Mesenchymal stem cell (in vitro differentiated cells and primary cell): Measurements from ENCODE around the gene AP4B1.

Source experiments
- DNase-seq: peaks from one replicate; pipeline ENCODE4 v3.0.0-alpha.2; 2013
- H2AFZ ChIP-seq: one replicate; pipeline ENCODE4 v1.6.1; 2013; ENCODE audit warnings: low read depth, mild to moderate bottlenecking, control low read depth, inconsistent platforms, low read length, moderate library complexity
- H2AK5ac ChIP-seq: 2 replicates; pipeline ENCODE4 v1.6.1; 2013; ENCODE audit warnings: low read length, moderate library complexity, mild to moderate bottlenecking, inconsistent platforms; ENCODE audit not compliant: severe bottlenecking
- H2BK120ac ChIP-seq: one replicate; pipeline ENCODE4 v1.6.1; 2013; ENCODE audit warnings: low read depth, mild to moderate bottlenecking, inconsistent platforms, low read length, moderate library complexity
- H2BK12ac ChIP-seq, 2 experiments: one replicate each; pipeline ENCODE4 v1.6.1; 2013; ENCODE audit warnings: inconsistent platforms in 2 of 2, low read length in 2 of 2, mild to moderate bottlenecking in 2 of 2, moderate library complexity in 2 of 2, control low read depth in 1 of 2
- H2BK15ac ChIP-seq: one replicate; pipeline ENCODE4 v1.6.1; 2013; ENCODE audit warnings: mild to moderate bottlenecking, low read depth, inconsistent platforms; ENCODE audit not compliant: poor library complexity, severe bottlenecking
- H2BK5ac ChIP-seq: 2 replicates; pipeline ENCODE4 v1.6.1; 2013; ENCODE audit warnings: low read depth, mild to moderate bottlenecking, low read length, control low read depth, inconsistent platforms; ENCODE audit not compliant: poor library complexity, severe bottlenecking
- H3K14ac ChIP-seq, 2 experiments: one replicate each; pipeline ENCODE4 v1.6.1; 2013; ENCODE audit warnings: inconsistent platforms in 2 of 2, low read length in 2 of 2, control low read depth in 1 of 2, mild to moderate bottlenecking in 1 of 2, moderate library complexity in 1 of 2
- H3K18ac ChIP-seq, 2 experiments: one replicate each; pipeline ENCODE4 v1.6.1; 2013; ENCODE audit warnings: inconsistent platforms in 2 of 2, low read length in 2 of 2, control low read depth in 1 of 2, low read depth in 1 of 2, mild to moderate bottlenecking in 1 of 2
- H3K23ac ChIP-seq, 2 experiments: one replicate each; pipeline ENCODE4 v1.6.1; 2013; ENCODE audit warnings: inconsistent platforms in 2 of 2, low read length in 2 of 2, mild to moderate bottlenecking in 2 of 2, moderate library complexity in 2 of 2, control low read depth in 1 of 2
- H3K27ac ChIP-seq: 2 replicates; pipeline ENCODE4 v1.5.1; 2013; ENCODE audit warnings: mild to moderate bottlenecking, moderate library complexity, low read length, control low read depth, inconsistent platforms; ENCODE audit not compliant: poor library complexity, severe bottlenecking
- H3K27me3 ChIP-seq, 2 experiments: 2 replicates each; pipeline versions ENCODE4 v1.6.1 to v1.7.0; 2013; ENCODE audit warnings: low read length in 2 of 2, mild to moderate bottlenecking in 2 of 2, moderate library complexity in 2 of 2, control low read depth in 1 of 2, inconsistent platforms in 1 of 2; ENCODE audit not compliant: control insufficient read depth in 1 of 2, insufficient read depth in 1 of 2
- H3K36me3 ChIP-seq, 2 experiments: 2 replicates each; pipeline versions ENCODE4 v1.6.1 to v1.7.0; 2013; ENCODE audit warnings: low read length in 2 of 2, control low read depth in 1 of 2, inconsistent platforms in 1 of 2, low read depth in 1 of 2, mild to moderate bottlenecking in 1 of 2; ENCODE audit not compliant: insufficient read depth in 2 of 2, control insufficient read depth in 1 of 2
- H3K4ac ChIP-seq, 2 experiments: one replicate each; pipeline ENCODE4 v1.6.1; 2013; ENCODE audit warnings: inconsistent platforms in 2 of 2, low read length in 2 of 2, mild to moderate bottlenecking in 2 of 2, moderate library complexity in 2 of 2, control low read depth in 1 of 2, low read depth in 1 of 2
- H3K4me1 ChIP-seq: 2 replicates; pipeline ENCODE4 v1.6.1; 2013; ENCODE audit warnings: low read depth, low read length, control low read depth; ENCODE audit not compliant: control insufficient read depth, insufficient read depth
- H3K4me2 ChIP-seq: 2 replicates; pipeline ENCODE4 v1.6.1; 2013; ENCODE audit warnings: low read length, mild to moderate bottlenecking, inconsistent platforms; ENCODE audit not compliant: poor library complexity, severe bottlenecking
- H3K4me3 ChIP-seq, 2 experiments: 2 replicates each; pipeline versions ENCODE4 v1.5.1 to v1.7.0; 2013; ENCODE audit warnings: low read length in 2 of 2, mild to moderate bottlenecking in 2 of 2, control low read depth in 1 of 2, low read depth in 1 of 2; ENCODE audit not compliant: insufficient read depth in 1 of 2
- H3K79me1 ChIP-seq: replicated peaks from 2 replicates; pipeline ENCODE4 v1.6.1; 2013; ENCODE audit warnings: mild to moderate bottlenecking, control low read depth, low read length, inconsistent platforms; ENCODE audit not compliant: poor library complexity, severe bottlenecking
- H3K9ac ChIP-seq: 2 replicates; pipeline ENCODE4 v1.7.0; 2013; ENCODE audit warnings: mild to moderate bottlenecking, low read length, moderate library complexity
- H3K9me3 ChIP-seq: 2 replicates; pipeline ENCODE4 v1.7.0; 2013; ENCODE audit warnings: mild to moderate bottlenecking, low read length; ENCODE audit not compliant: control insufficient read depth
- H4K8ac ChIP-seq: one replicate; pipeline ENCODE4 v1.6.1; 2013; ENCODE audit warnings: inconsistent platforms, mild to moderate bottlenecking, low read length, moderate library complexity
- H4K91ac ChIP-seq: one replicate; pipeline ENCODE4 v1.6.1; 2013; ENCODE audit warnings: mild to moderate bottlenecking, low read length, inconsistent platforms
- WGBS: methylation state at CpG from one replicate; pipeline ENCODE4 v1.1.7; 2013; ENCODE audit warnings: mixed read lengths; 5-methylcytosine and 5-hydroxymethylcytosine counted together

Gene AP4B1

DNA sequence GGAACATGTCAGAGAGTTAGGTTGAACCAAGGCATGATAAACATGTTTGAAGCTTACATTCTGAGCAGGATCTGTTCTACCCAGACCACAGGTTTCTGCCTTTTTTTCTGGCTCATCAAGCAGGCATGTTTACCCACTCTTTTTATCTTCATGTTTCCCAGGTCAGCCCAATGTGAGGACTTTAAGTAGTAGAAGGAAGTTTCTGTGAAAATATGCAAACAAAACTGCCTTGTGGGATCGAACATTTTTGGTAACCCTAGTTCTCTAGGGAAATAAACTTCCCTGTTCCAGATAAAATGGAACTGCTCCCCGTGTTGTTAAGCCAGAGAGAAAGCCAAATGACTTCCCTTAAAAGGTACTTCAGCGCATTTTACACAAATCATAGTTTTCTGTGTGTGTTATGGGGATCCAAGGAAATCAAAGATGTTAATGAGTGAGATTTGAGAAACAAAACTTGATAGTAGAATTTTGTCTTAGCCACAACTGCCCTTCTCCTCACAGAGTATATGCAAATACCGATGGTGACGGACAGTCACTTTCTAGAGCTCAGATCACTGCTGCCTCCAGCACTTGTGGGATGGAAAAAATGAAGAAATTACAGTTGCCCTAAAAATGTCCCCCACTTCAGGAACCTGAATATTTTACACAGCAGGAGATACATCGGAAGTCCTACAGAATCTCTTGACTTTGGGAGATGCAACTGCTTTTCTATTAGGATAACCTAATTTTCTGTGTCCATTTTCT is 23.8 kb upstream of the AP4B1 start:
- WGBS, result 18% methylated on average over 5 of the region's 6 CpGs
- Histone ChIP-seq H3K23ac (no peak overlapping the region), H3K79me1 (peaks cover 3% of the 10 kb centered on the region), H3K9ac (peak overlapping the region; percentile 100), H3K27ac (peak overlapping the region; percentile 55), H3K4ac (peak overlapping the region in 1 of 2 experiments; percentile 93), H3K36me3 (no peaks in the 10 kb centered on the region), H4K8ac (no peak overlapping the region), H4K91ac (no peak overlapping the region), H3K18ac (no peak overlapping the region), H2AK5ac (no peak overlapping the region), H2AFZ (no peak overlapping the region), H3K4me2 (peak overlapping the region; percentile 91), H3K27me3 (peaks cover 0 to 4% of the 10 kb centered on the region in 2 experiments), H3K9me3 (no peaks in the 10 kb centered on the region), H2BK120ac (no peak overlapping the region), H2BK15ac (no peak overlapping the region), H2BK12ac (no peak overlapping the region), H2BK5ac (no peak overlapping the region), H3K14ac (no peak overlapping the region), H3K4me3 (peak overlapping the region in 1 of 2 experiments; percentile 99), H3K4me1 (peaks cover 1% of the 10 kb centered on the region)
- peak; percentile 38 for DNase-seq

DNA sequence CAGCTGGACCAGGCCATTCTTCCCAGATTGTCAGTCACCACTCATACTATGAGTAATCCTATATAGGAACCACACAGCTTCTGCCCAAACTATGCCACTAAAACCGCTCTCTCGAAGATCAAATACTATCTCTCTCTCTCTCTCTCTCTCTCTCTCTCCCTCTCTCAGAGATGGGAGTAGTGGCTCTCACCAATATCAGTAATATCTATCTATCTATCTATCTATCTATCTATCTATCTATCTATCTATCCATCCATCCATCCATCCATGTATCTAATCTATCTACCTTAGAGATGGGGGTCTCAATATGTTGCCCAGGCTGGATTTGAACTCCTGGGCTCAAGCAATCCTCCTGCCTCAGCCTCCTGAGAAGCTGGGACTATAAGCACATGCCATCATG is 19.9 kb upstream of the AP4B1 start:
- no peak overlapping the region for H3K27ac ChIP-seq
- DNase-seq, result no peak
- H2BK5ac ChIP-seq, result no peak overlapping the region
- no peak overlapping the region for H3K18ac ChIP-seq
- H4K91ac ChIP-seq, result no peak overlapping the region
- H3K14ac ChIP-seq, result no peak overlapping the region
- no peaks in the 10 kb centered on the region for H3K36me3 ChIP-seq
- H3K23ac ChIP-seq, result no peak overlapping the region
- no peaks in the 10 kb centered on the region for H3K9me3 ChIP-seq
- 94% methylated on average over 2 of the region's 2 CpGs for WGBS
- H2BK15ac ChIP-seq, result no peak overlapping the region
- peaks cover 3% of the 10 kb centered on the region for H3K79me1 ChIP-seq
- H3K4ac ChIP-seq, result no peak overlapping the region
- H3K4me3 ChIP-seq, result no peak overlapping the region
- no peak overlapping the region for H2BK12ac ChIP-seq
- H3K9ac ChIP-seq, result no peak overlapping the region
- no peaks in the 10 kb centered on the region for H3K4me1 ChIP-seq
- no peak overlapping the region for H3K4me2 ChIP-seq
- no peak overlapping the region for H2BK120ac ChIP-seq
- H2AFZ ChIP-seq, result no peak overlapping the region
- H3K27me3 ChIP-seq, result peaks cover 4 to 5% of the 10 kb centered on the region in 2 experiments
- no peak overlapping the region for H2AK5ac ChIP-seq
- no peak overlapping the region for H4K8ac ChIP-seq

DNA sequence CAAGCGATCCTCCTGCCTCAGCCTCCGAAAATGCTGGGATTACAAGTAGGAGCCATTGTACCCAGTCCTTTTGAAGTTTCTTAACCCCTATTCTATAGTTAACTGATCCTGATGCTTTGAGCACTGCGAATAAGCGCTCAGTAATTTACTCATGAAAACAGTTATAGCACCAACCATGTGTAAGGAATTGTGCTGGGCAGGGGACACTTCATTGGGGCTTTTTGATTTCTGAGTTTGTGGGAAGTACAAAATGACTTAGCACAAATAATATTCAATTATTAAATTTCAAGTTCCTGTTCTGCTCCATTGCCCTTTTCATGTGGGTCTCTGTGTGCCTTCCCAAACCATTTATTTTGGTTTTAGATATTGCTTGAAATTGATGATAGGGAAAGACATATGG is 18.4 kb upstream of the AP4B1 start:
- H3K9ac ChIP-seq, result no peak overlapping the region
- H4K8ac ChIP-seq, result no peak overlapping the region
- 54% methylated on average over 2 of the region's 4 CpGs for WGBS
- no peak overlapping the region for H3K4ac ChIP-seq
- H3K4me3 ChIP-seq, result no peak overlapping the region
- no peaks in the 10 kb centered on the region for H3K36me3 ChIP-seq
- no peak overlapping the region for H3K14ac ChIP-seq
- H2AFZ ChIP-seq, result no peak overlapping the region
- H2BK120ac ChIP-seq, result no peak overlapping the region
- H3K18ac ChIP-seq, result no peak overlapping the region
- no peaks in the 10 kb centered on the region for H3K9me3 ChIP-seq
- H3K4me1 ChIP-seq, result no peaks in the 10 kb centered on the region
- H2AK5ac ChIP-seq, result no peak overlapping the region
- no peaks in the 10 kb centered on the region for H3K79me1 ChIP-seq
- no peak overlapping the region for H3K4me2 ChIP-seq
- H2BK12ac ChIP-seq, result no peak overlapping the region
- no peak overlapping the region for H4K91ac ChIP-seq
- H3K23ac ChIP-seq, result no peak overlapping the region
- no peak overlapping the region for H3K27ac ChIP-seq
- H3K27me3 ChIP-seq, result peaks cover 4 to 5% of the 10 kb centered on the region in 2 experiments
- no peak overlapping the region for H2BK15ac ChIP-seq
- no peak overlapping the region for H2BK5ac ChIP-seq
- DNase-seq, result no peak

DNA sequence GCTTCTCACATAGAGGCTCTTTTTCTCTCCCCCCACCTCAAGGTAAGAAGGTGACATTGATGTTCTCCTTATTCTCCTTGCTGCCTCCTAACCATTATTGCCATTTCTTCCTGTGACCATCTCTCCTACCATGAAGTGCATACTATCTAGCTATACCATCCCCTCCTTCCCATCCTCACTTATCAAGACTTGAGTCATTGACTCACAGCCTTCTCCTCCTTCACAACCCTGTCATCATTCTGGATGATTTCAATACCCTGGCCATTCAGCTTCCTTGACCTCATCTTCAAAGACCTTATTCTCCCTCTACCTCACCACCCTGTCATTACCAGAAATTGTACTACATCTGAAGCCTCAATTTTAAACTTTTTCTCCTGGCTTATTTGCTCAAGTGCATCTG is 13.6 kb upstream of the AP4B1 start:
- Histone ChIP-seq H3K9me3 (no peaks in the 10 kb centered on the region), H3K4me3 (no peak overlapping the region), H3K23ac (no peak overlapping the region), H4K8ac (no peak overlapping the region), H3K14ac (peak overlapping the region in 1 of 2 experiments; percentile 15), H3K27ac (no peak overlapping the region), H2AFZ (no peak overlapping the region), H2AK5ac (no peak overlapping the region), H3K4me1 (peaks cover 1% of the 10 kb centered on the region), H3K27me3 (peaks cover 0 to 5% of the 10 kb centered on the region in 2 experiments), H3K36me3 (peaks cover 0 to 4% of the 10 kb centered on the region in 2 experiments), H2BK12ac (no peak overlapping the region), H3K4ac (no peak overlapping the region), H3K18ac (no peak overlapping the region), H2BK120ac (no peak overlapping the region), H4K91ac (no peak overlapping the region), H2BK5ac (no peak overlapping the region), H3K79me1 (peaks cover 4% of the 10 kb centered on the region), H3K9ac (no peak overlapping the region), H2BK15ac (no peak overlapping the region), H3K4me2 (no peak overlapping the region)
- DNase-seq, result no peak
